Astrocyte (in vitro differentiated cells and primary cell): Measurements from ENCODE around the gene GLUL. TPM values are rescaled to one million over a fixed set of nuclear protein-coding genes. Genes with fewer than 3 reads are reported as not detected.

Experiments used
- DNase-seq: peaks from one replicate; pipeline ENCODE4 v3.0.0-alpha.2; 2010; ENCODE audit warnings: low read depth
- FAIRE-seq: peaks from 2 replicates; lab custom pipeline; 2011; peaks lifted over from hg19 to GRCh38; lab: Jason Lieb, UNC
- H2AFZ ChIP-seq: 2 replicates; pipeline ENCODE4 v1.6.0; 2012; ENCODE audit warnings: low read depth, low read length, inconsistent platforms
- H3K27ac ChIP-seq: 2 replicates; pipeline ENCODE4 v1.5.1; 2011; ENCODE audit warnings: low read depth, low read length, inconsistent platforms
- H3K27me3 ChIP-seq: 2 replicates; pipeline ENCODE4 v1.6.0; 2011; ENCODE audit warnings: low read length, inconsistent platforms; ENCODE audit not compliant: insufficient read depth
- H3K36me3 ChIP-seq: 2 replicates; pipeline ENCODE4 v1.5.1; 2011; ENCODE audit warnings: low read length, inconsistent platforms; ENCODE audit not compliant: insufficient read depth
- H3K4me1 ChIP-seq: 2 replicates; pipeline ENCODE4 v1.5.1; 2011; ENCODE audit warnings: low read length, inconsistent platforms; ENCODE audit not compliant: insufficient read depth
- H3K4me2 ChIP-seq: 2 replicates; pipeline ENCODE4 v1.6.0; 2012; ENCODE audit warnings: low read length, inconsistent platforms
- H3K4me3 ChIP-seq: 2 replicates; pipeline ENCODE4 v1.5.1; 2011; ENCODE audit warnings: low read depth, mild to moderate bottlenecking, low read length, inconsistent platforms; ENCODE audit not compliant: insufficient read depth
- H3K79me2 ChIP-seq: 2 replicates; pipeline ENCODE4 v1.6.0; 2012; ENCODE audit warnings: mild to moderate bottlenecking, low read length, inconsistent platforms; ENCODE audit not compliant: insufficient read depth
- H3K9ac ChIP-seq: 2 replicates; pipeline ENCODE4 v1.6.0; 2012; ENCODE audit warnings: mild to moderate bottlenecking, low read length, inconsistent platforms
- H3K9me3 ChIP-seq: 2 replicates; pipeline ENCODE4 v1.5.1; 2012; ENCODE audit warnings: low read depth, mild to moderate bottlenecking, low read length, inconsistent platforms; ENCODE audit not compliant: insufficient read depth
- H4K20me1 ChIP-seq: 2 replicates; pipeline ENCODE4 v1.6.0; 2012; ENCODE audit warnings: low read length, inconsistent platforms; ENCODE audit not compliant: insufficient read depth
- H3K27ac Mint-ChIP-seq: one replicate; pipeline ENCODE4 v1.8.0; 2021; ENCODE audit warnings: mild to moderate bottlenecking, mixed read lengths; ENCODE audit not compliant: unreplicated experiment
- H3K27me3 Mint-ChIP-seq: one replicate; pipeline ENCODE4 v1.8.0; 2021; ENCODE audit warnings: low read depth, mixed read lengths; ENCODE audit not compliant: unreplicated experiment
- H3K36me3 Mint-ChIP-seq: one replicate; pipeline ENCODE4 v1.8.0; 2021; ENCODE audit warnings: low read depth, mixed read lengths; ENCODE audit not compliant: unreplicated experiment
- H3K4me1 Mint-ChIP-seq: one replicate; pipeline ENCODE4 v1.8.0; 2021; ENCODE audit warnings: low read depth, mixed read lengths; ENCODE audit not compliant: unreplicated experiment
- H3K4me3 Mint-ChIP-seq: one replicate; pipeline ENCODE4 v1.8.0; 2021; ENCODE audit warnings: mild to moderate bottlenecking, moderate library complexity, mixed read lengths; ENCODE audit not compliant: unreplicated experiment
- H3K9me3 Mint-ChIP-seq: one replicate; pipeline ENCODE4 v1.8.0; 2021; ENCODE audit warnings: mild to moderate bottlenecking, mixed read lengths; ENCODE audit not compliant: unreplicated experiment
- EZH2 ChIP-seq: IDR thresholded peaks from 2 replicates; pipeline ENCODE4 v1.6.1; 2012; ENCODE audit warnings: mild to moderate bottlenecking, low read length, inconsistent platforms; ENCODE audit not compliant: insufficient read depth
- total RNA-seq: library from RNA; stranded (reverse); gene quantifications from 2 replicates; pipeline ENCODE4 v1.2.1, GENCODE V29; 2021
- TF ChIP-seq, protein P1 (sequence below): IDR thresholded peaks from 2 replicates; pipeline ENCODE4 v1.5.1; 2011; ENCODE audit warnings: low read depth, mild to moderate bottlenecking, inconsistent platforms, low read length, moderate library complexity; ENCODE audit not compliant: insufficient read depth

Gene GLUL
- total RNA-seq, 1 donor from 2014 or later, result 158 TPM

DNA sequence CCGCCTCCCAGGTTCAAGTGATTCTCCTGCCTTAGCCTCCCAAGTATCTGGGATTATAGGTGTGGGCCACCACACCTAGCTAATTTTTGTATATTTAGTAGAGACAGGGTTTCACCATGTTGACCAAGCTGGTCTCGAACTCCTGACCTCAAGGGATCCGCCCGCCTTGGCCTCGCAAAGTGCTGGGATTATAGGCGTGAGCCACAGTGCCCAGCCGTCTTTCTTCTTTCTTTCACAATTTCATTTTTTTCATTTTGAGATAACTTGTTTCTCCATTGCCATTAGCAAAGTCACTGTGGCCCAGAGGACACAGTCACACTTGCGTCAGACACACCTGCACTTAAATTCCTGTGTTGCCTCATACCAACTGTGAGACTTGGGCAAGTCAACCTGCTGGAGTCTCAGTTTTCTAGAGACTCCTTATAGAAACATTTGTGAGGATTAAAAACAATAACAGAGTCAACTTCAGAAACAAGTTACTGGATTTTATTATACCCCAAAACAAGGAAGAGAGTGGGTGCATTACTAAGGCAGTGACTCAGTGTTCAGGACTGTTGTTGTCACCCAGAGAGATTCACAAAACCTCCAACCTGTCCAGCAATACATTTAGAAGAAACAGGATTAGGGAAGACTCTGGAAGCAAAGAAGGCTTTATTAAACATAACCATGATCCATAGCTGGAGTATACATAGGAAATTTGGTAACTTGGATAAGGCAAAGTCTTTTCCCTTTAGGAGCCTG lies 6.2 kb upstream of the GLUL start:
- Mint-ChIP-seq H3K36me3 (no peaks in the 10 kb centered on the region), H3K9me3 (no peaks in the 10 kb centered on the region), H3K4me3 (no peak overlapping the region), H3K27ac (no peak overlapping the region), H3K4me1 (peaks cover 15% of the 10 kb centered on the region), H3K27me3 (peaks cover 2% of the 10 kb centered on the region)
- H3K27ac ChIP-seq, result no peak overlapping the region
- H4K20me1 ChIP-seq, result no peaks in the 10 kb centered on the region
- H3K4me3 ChIP-seq, result no peak overlapping the region
- no peaks in the 10 kb centered on the region for H3K9me3 ChIP-seq
- H3K4me1 ChIP-seq, result peaks cover 6% of the 10 kb centered on the region
- H2AFZ ChIP-seq, result no peak overlapping the region
- TF ChIP-seq EZH2, result no peak
- TF ChIP-seq, protein P1, sequence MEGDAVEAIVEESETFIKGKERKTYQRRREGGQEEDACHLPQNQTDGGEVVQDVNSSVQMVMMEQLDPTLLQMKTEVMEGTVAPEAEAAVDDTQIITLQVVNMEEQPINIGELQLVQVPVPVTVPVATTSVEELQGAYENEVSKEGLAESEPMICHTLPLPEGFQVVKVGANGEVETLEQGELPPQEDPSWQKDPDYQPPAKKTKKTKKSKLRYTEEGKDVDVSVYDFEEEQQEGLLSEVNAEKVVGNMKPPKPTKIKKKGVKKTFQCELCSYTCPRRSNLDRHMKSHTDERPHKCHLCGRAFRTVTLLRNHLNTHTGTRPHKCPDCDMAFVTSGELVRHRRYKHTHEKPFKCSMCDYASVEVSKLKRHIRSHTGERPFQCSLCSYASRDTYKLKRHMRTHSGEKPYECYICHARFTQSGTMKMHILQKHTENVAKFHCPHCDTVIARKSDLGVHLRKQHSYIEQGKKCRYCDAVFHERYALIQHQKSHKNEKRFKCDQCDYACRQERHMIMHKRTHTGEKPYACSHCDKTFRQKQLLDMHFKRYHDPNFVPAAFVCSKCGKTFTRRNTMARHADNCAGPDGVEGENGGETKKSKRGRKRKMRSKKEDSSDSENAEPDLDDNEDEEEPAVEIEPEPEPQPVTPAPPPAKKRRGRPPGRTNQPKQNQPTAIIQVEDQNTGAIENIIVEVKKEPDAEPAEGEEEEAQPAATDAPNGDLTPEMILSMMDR, result no peak
- FAIRE-seq (no peak), DNase-seq (peak; percentile 10)
- H3K79me2 ChIP-seq, result no peaks in the 10 kb centered on the region
- H3K4me2 ChIP-seq, result no peak overlapping the region
- no peaks in the 10 kb centered on the region for H3K27me3 ChIP-seq
- H3K36me3 ChIP-seq, result no peaks in the 10 kb centered on the region
- no peak overlapping the region for H3K9ac ChIP-seq

DNA sequence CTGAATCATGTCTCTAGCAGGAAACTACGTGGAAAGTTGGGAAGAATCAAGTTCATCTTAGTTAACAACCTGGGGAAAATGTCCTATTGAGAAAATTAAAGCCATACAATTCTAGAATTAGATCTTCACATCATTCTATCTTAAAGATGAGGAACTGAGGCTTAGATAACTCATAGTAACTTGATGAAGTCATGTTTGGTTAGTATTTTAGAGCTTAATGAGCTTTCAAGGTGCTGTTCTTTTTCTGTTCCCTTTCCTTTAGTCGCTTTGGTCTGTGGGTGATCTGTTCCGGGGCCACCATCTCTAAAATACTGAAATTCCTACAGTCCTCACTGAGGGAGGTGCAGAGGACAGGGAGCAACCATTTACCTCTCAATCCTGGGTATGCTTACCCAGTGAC lies 4.3 kb upstream of the GLUL start:
- Histone ChIP-seq H3K4me3 (no peak overlapping the region), H3K4me2 (no peak overlapping the region), H2AFZ (no peak overlapping the region), H3K27ac (no peak overlapping the region), H3K27me3 (no peaks in the 10 kb centered on the region), H3K36me3 (no peaks in the 10 kb centered on the region), H3K4me1 (peaks cover 10% of the 10 kb centered on the region), H3K79me2 (peaks cover 7% of the 10 kb centered on the region), H3K9ac (no peak overlapping the region), H4K20me1 (no peaks in the 10 kb centered on the region), H3K9me3 (no peaks in the 10 kb centered on the region)
- Mint-ChIP-seq H3K4me3 (no peak overlapping the region), H3K27ac (no peak overlapping the region), H3K27me3 (peaks cover 2% of the 10 kb centered on the region), H3K4me1 (peaks cover 15% of the 10 kb centered on the region), H3K36me3 (no peaks in the 10 kb centered on the region), H3K9me3 (no peaks in the 10 kb centered on the region)
- DNase-seq, result no peak
- no peak for FAIRE-seq
- TF ChIP-seq, protein P1, result no peak
- TF ChIP-seq EZH2, result no peak

DNA sequence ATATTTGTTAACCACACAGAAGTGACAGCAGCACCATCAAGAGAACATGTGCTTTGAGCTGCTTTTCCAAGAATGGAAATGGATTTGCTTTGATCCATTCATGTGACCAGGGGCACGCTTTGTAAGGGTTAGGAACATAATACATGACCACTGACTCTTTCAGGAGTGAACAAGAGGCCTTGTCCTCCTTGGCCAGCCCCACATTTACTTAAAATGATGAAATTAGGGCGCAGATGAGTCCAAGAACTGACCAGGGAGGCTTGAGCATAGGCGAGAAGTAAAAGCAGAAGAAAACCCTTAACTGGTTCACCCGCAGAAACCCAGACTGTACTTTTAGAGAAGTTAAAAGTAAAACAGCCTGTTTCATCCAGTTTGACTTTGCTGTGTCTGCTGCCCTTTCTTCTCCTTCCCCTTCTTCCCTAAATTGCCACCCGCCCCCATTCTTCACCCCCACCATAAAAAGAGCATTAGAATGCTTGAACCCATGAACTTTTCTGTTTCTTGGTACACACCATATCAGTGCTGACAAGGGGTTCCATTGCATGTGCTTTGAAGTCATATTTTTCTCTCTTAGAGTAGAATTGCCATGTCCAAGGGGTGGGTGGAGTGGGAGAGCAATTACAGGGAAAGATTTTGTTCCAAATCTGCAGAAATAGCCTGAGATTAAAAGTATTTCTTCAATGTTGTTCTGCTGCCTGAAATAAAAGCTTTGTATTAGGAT lies 2.6 kb upstream of the GLUL start:
- DNase-seq, result no peak
- no peaks in the 10 kb centered on the region for H3K27me3 ChIP-seq
- Mint-ChIP-seq H3K27ac (no peak overlapping the region), H3K36me3 (peaks cover 2% of the 10 kb centered on the region), H3K9me3 (no peaks in the 10 kb centered on the region), H3K4me1 (peaks cover 17% of the 10 kb centered on the region), H3K27me3 (peaks cover 2% of the 10 kb centered on the region), H3K4me3 (no peak overlapping the region)
- peaks cover 13% of the 10 kb centered on the region for H3K4me1 ChIP-seq
- no peak overlapping the region for H2AFZ ChIP-seq
- H3K79me2 ChIP-seq, result peaks cover 24% of the 10 kb centered on the region
- no peak overlapping the region for H3K4me3 ChIP-seq
- no peak overlapping the region for H3K9ac ChIP-seq
- no peaks in the 10 kb centered on the region for H3K36me3 ChIP-seq
- no peak overlapping the region for H3K27ac ChIP-seq
- H3K9me3 ChIP-seq, result no peaks in the 10 kb centered on the region
- peaks cover 15% of the 10 kb centered on the region for H4K20me1 ChIP-seq
- no peak overlapping the region for H3K4me2 ChIP-seq
- FAIRE-seq, result no peak
- TF ChIP-seq, protein P1, result no peak
- TF ChIP-seq EZH2, result no peak
